ENCODE measurements around the gene C5orf15.

GRCh38 chr5:133925269-133925668 is 43.2 kb downstream of the C5orf15 start:
- TF ChIP-seq CTCF (conservative IDR thresholded peaks at IDR 0.05; ENCODE audit: low read depth, low read length) (no peak), EZH2phosphoT487 (IDR thresholded peaks at IDR 0.05; ENCODE audit: borderline replicate concordance, low read length) (no peak)
